Measurements from ENCODE around the gene COL13A1.

Gene COL13A1

DNA sequence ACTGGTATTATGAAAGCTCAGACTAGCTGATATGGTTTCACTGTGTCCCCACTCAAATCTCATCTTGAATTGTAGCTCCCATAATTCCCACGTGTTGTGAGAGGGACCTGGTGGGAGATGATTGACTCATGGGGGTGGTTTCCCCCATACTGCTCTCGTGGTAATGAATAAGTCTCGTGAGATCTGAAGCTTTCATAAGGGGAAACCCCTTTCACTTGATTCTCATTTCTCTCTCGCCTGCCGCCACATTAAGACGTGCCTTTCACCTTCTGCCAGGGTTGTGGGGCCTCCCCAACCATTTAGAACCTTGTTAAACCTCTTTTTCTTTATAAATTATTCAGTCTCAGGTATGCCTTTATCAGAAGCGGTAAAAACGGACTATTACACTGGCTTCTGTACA lies 40.3 kb downstream of the COL13A1 start:
- no peaks in the 10 kb centered on the region for H3K36me3 ChIP-seq (ENCODE audit: control insufficient read depth in 2 of 2, insufficient read depth in 2 of 2, low read length in 2 of 2)
- no peaks in the 10 kb centered on the region for H3K9me3 ChIP-seq (ENCODE audit: control insufficient read depth in 2 of 2, low read length in 2 of 2)
- H3K27ac ChIP-seq (ENCODE audit: low read depth in 2 of 2, low read length in 2 of 2), result no peak overlapping the region

DNA sequence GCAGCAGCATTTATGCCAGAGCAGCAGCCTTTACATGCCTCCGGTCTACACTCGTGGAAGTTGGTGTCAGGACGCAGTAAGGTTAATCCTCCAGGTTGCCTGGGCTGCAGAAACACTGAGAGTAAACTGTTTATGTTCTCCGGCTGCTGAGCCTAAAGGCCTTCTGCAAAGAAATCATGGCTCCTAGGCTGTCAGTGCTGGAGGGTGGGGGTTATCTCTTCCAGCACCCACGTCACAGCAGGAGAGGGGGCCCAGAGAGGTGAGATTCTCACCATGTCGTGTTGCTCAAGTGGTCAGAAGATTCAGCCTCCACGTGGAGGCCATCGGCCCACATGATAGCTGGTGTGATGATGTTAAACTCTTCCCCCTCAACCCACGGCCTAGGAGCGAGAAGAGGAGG lies 41.2 kb downstream of the COL13A1 start:
- Histone ChIP-seq H3K27ac (ENCODE audit: low read depth in 2 of 2, low read length in 2 of 2) (no peak overlapping the region), H3K36me3 (ENCODE audit: control insufficient read depth in 2 of 2, insufficient read depth in 2 of 2, low read length in 2 of 2) (no peaks in the 10 kb centered on the region), H3K9ac (ENCODE audit: low read depth in 1 of 2, low read length in 2 of 2) (no peak overlapping the region), H3K4me1 (ENCODE audit: control insufficient read depth in 2 of 2, insufficient read depth in 2 of 2, low read length in 2 of 2) (peaks cover 8 to 12% of the 10 kb centered on the region in 2 donors), H3K4me3 (ENCODE audit: low read length in 2 of 2) (no peak overlapping the region), H3K27me3 (ENCODE audit: control insufficient read depth in 2 of 2, insufficient read depth in 2 of 2, low read length in 2 of 2) (peaks cover 0 to 6% of the 10 kb centered on the region in 2 donors), H3K9me3 (ENCODE audit: control insufficient read depth in 2 of 2, low read length in 2 of 2) (no peaks in the 10 kb centered on the region)

More for the DNA sequence above, 40.3 kb downstream of the COL13A1 start:
- H3K9ac ChIP-seq (ENCODE audit: low read depth in 1 of 2, low read length in 2 of 2), result no peak overlapping the region
- H3K4me1 ChIP-seq (ENCODE audit: control insufficient read depth in 2 of 2, insufficient read depth in 2 of 2, low read length in 2 of 2), result peaks cover 8 to 12% of the 10 kb centered on the region in 2 donors
- H3K27me3 ChIP-seq (ENCODE audit: control insufficient read depth in 2 of 2, insufficient read depth in 2 of 2, low read length in 2 of 2), result peaks cover 0 to under 1% of the 10 kb centered on the region in 2 donors
- H3K4me3 ChIP-seq (ENCODE audit: low read length in 2 of 2), result no peak overlapping the region

DNA sequence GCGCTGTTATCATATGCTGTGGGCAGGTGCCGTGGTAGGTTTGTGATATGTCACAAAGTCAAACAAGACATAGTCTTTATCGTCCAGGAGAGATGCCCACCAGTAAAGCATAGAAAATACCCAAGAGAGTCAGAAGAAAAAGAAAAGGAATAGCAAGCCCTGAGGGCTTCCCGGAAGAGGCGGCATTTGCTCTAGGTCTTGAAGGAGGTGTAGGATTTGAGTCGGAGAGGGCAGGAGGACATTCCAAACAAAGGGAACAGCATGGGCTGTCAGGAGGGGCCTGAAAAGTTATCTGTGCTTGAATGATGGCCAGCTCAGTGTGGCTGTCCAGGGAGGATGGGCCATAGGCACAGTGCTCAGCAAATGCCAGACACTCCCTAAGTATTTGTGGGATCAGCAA lies 42.2 kb downstream of the COL13A1 start:
- Histone ChIP-seq H3K9ac (ENCODE audit: low read depth in 1 of 2, low read length in 2 of 2) (no peak overlapping the region), H3K27ac (ENCODE audit: low read depth in 2 of 2, low read length in 2 of 2) (no peak overlapping the region), H3K9me3 (ENCODE audit: control insufficient read depth in 2 of 2, low read length in 2 of 2) (no peaks in the 10 kb centered on the region), H3K27me3 (ENCODE audit: control insufficient read depth in 2 of 2, insufficient read depth in 2 of 2, low read length in 2 of 2) (peaks cover 0 to 6% of the 10 kb centered on the region in 2 donors), H3K4me3 (ENCODE audit: low read length in 2 of 2) (no peak overlapping the region), H3K4me1 (ENCODE audit: control insufficient read depth in 2 of 2, insufficient read depth in 2 of 2, low read length in 2 of 2) (peaks cover 8 to 12% of the 10 kb centered on the region in 2 donors), H3K36me3 (ENCODE audit: control insufficient read depth in 2 of 2, insufficient read depth in 2 of 2, low read length in 2 of 2) (no peaks in the 10 kb centered on the region)

DNA sequence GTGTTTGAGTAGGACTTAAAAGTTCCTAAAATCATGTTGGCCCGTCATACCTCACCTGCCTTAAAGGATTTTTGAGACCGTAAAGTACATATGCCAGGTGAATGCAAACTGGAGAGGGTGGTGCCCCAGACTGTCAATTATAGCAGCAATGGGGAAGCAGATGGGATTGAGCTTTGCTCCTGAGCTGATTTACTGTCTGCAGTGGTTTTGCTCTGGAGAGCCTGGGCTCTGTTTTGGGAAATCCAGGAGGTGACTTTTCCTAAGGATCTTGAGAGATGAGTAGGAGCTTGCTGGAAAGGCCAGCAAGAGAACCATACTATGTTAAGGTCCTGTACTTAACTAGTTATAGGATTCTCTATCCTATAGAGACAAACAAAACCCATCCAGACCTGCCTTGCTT lies 43.0 kb downstream of the COL13A1 start:
- Histone ChIP-seq H3K9me3 (ENCODE audit: control insufficient read depth in 2 of 2, low read length in 2 of 2) (no peaks in the 10 kb centered on the region), H3K4me1 (ENCODE audit: control insufficient read depth in 2 of 2, insufficient read depth in 2 of 2, low read length in 2 of 2) (peaks cover 8 to 12% of the 10 kb centered on the region in 2 donors), H3K27ac (ENCODE audit: low read depth in 2 of 2, low read length in 2 of 2) (no peak overlapping the region), H3K27me3 (ENCODE audit: control insufficient read depth in 2 of 2, insufficient read depth in 2 of 2, low read length in 2 of 2) (peaks cover 0 to 6% of the 10 kb centered on the region in 2 donors), H3K36me3 (ENCODE audit: control insufficient read depth in 2 of 2, insufficient read depth in 2 of 2, low read length in 2 of 2) (no peaks in the 10 kb centered on the region), H3K9ac (ENCODE audit: low read depth in 1 of 2, low read length in 2 of 2) (no peak overlapping the region), H3K4me3 (ENCODE audit: low read length in 2 of 2) (no peak overlapping the region)

DNA sequence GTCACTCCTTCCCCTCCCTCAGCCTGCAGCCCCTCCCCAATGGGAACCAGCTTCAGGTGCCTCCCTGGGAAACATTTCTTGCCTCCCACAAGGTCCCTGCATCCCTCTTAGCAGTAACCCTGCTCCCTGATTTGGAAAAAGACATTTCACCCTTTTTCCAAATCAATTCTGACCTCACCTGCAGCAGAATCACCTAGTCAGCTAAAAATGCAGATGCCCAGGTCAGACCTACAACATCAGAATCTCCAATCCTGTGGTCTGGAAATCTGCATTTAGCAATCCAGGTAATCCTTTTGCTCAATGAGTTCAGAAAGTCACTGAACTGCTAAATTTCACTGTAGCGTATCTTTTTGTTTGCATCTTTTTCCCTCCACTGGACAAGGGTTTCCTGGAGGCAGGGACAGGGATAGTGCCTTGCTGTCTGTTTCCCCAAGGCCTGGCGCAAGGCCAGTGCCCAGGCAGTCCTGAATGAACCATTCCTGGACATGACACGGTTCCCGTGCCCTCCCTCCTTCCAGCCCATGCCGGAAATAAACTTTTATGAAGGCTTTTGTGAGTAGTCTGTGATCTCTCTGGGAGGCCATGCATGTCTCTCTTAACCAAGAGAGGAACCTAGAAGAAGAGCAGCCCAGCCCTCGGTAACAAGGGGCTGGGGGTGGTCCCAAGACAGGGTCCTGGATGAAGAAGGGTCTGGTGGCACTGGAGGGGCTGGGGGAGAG lies 44.0 kb downstream of the COL13A1 start:
- Histone ChIP-seq H3K4me1 (ENCODE audit: control insufficient read depth in 2 of 2, insufficient read depth in 2 of 2, low read length in 2 of 2) (peaks cover 8 to 12% of the 10 kb centered on the region in 2 donors), H3K9ac (ENCODE audit: low read depth in 1 of 2, low read length in 2 of 2) (no peak overlapping the region), H3K36me3 (ENCODE audit: control insufficient read depth in 2 of 2, insufficient read depth in 2 of 2, low read length in 2 of 2) (no peaks in the 10 kb centered on the region), H3K27ac (ENCODE audit: low read depth in 2 of 2, low read length in 2 of 2) (no peak overlapping the region), H3K27me3 (ENCODE audit: control insufficient read depth in 2 of 2, insufficient read depth in 2 of 2, low read length in 2 of 2) (peaks cover 0 to 6% of the 10 kb centered on the region in 2 donors), H3K4me3 (ENCODE audit: low read length in 2 of 2) (no peak overlapping the region), H3K9me3 (ENCODE audit: control insufficient read depth in 2 of 2, low read length in 2 of 2) (no peaks in the 10 kb centered on the region)

DNA sequence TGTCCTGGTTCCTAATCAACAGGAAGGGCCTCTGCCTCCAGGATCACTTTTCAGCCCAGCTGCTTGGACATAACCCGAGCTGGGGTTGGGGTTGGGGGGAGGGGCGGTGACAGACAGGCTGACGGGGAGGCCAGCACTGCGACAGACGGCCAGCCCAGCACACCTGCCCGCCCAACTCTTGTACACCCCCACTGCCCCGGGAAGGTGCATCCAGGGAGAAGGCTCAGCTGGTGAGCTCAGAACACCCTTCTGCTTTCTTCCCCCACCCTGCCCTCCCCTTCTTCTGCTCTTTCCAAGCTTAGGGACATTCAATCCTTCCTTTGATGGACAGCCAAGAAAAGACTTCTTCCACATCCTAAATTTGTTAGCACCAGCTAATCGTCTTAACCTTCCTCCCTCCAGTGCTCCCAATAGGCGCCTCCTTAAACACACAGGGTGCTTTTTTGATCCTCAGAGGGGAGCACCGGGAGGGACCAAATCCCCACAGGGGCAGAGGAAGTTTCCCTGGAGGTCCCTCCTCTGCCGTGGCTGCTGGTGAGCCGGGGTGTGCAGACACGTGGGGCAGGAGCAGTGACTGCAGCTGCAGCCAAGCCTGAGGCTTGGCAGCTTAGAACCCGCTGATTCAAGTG lies 44.7 kb downstream of the COL13A1 start:
- no peak overlapping the region for H3K9ac ChIP-seq (ENCODE audit: low read depth in 1 of 2, low read length in 2 of 2)
- H3K4me1 ChIP-seq (ENCODE audit: control insufficient read depth in 2 of 2, insufficient read depth in 2 of 2, low read length in 2 of 2), result peaks cover 8 to 12% of the 10 kb centered on the region in 2 donors
- H3K27me3 ChIP-seq (ENCODE audit: control insufficient read depth in 2 of 2, insufficient read depth in 2 of 2, low read length in 2 of 2), result peaks cover 0 to 6% of the 10 kb centered on the region in 2 donors
- H3K9me3 ChIP-seq (ENCODE audit: control insufficient read depth in 2 of 2, low read length in 2 of 2), result no peaks in the 10 kb centered on the region
- no peak overlapping the region for H3K27ac ChIP-seq (ENCODE audit: low read depth in 2 of 2, low read length in 2 of 2)
- H3K4me3 ChIP-seq (ENCODE audit: low read length in 2 of 2), result no peak overlapping the region
- no peaks in the 10 kb centered on the region for H3K36me3 ChIP-seq (ENCODE audit: control insufficient read depth in 2 of 2, insufficient read depth in 2 of 2, low read length in 2 of 2)

DNA sequence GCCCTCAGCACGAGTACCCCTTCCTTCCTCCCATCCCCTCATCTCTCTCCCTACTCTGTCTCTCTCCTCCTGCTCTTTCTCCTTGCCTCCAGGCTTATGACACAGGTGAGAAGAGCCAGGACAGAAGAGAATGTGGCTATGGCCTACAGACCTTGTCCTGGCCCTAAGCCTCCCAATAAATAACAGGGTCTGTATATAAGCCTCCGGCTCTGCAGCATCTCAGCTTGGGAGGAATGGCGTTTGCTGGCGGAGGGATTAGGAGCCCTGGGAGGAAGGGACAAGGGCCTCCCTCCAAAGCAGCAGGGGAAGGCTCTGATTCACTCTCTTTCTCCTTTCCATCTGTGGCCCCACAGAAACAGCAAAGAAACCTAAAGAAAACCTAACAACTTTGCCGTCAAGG lies 45.8 kb downstream of the COL13A1 start:
- peaks cover 8 to 12% of the 10 kb centered on the region in 2 donors for H3K4me1 ChIP-seq (ENCODE audit: control insufficient read depth in 2 of 2, insufficient read depth in 2 of 2, low read length in 2 of 2)
- H3K27me3 ChIP-seq (ENCODE audit: control insufficient read depth in 2 of 2, insufficient read depth in 2 of 2, low read length in 2 of 2), result peaks cover 0 to 6% of the 10 kb centered on the region in 2 donors
- H3K9ac ChIP-seq (ENCODE audit: low read depth in 1 of 2, low read length in 2 of 2), result no peak overlapping the region
- H3K9me3 ChIP-seq (ENCODE audit: control insufficient read depth in 2 of 2, low read length in 2 of 2), result no peaks in the 10 kb centered on the region
- no peak overlapping the region for H3K27ac ChIP-seq (ENCODE audit: low read depth in 2 of 2, low read length in 2 of 2)
- H3K4me3 ChIP-seq (ENCODE audit: low read length in 2 of 2), result no peak overlapping the region
- no peaks in the 10 kb centered on the region for H3K36me3 ChIP-seq (ENCODE audit: control insufficient read depth in 2 of 2, insufficient read depth in 2 of 2, low read length in 2 of 2)

DNA sequence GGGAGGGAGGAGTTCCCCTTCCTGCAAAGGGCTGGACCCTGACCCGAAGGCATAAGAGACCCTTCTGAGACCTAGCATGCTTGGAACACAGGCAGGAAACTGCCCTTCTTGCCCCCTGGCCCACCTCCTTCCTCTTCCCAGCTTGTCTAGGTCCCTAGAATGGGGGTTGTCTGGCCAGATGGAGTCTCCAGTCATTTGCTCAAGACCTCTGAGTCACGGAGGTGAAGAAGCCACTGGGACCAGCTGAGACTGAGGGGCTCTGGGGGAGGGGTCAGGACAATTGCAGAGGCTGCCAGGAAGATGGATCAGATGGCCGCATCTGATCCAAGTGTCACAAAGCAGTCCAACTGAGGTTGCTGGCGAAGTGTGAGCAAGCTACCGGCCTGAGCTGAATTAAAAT lies 46.2 kb downstream of the COL13A1 start:
- no peak overlapping the region for H3K27ac ChIP-seq (ENCODE audit: low read depth in 2 of 2, low read length in 2 of 2)
- no peak overlapping the region for H3K4me3 ChIP-seq (ENCODE audit: low read length in 2 of 2)
- H3K9ac ChIP-seq (ENCODE audit: low read depth in 1 of 2, low read length in 2 of 2), result no peak overlapping the region

DNA sequence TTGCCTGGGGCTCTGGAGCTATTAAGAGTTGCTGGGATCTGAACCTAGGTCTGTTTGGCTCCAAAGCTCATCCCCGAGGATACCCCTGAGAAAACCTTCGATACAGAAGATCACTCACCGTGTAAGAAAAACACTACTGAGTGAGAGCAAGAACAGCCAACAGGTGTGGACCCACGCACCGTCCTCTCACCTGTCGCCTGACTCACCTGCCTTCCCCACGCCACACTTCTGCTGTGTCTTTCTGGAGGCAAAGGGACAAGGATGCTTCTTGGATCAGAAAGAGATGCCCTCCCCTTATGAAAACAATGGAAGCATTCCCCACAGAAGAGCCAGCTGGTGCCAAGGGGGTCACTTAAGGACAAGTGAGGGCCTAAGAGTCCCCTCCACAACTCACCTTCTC lies 46.7 kb downstream of the COL13A1 start:
- Histone ChIP-seq H3K9ac (ENCODE audit: low read depth in 1 of 2, low read length in 2 of 2) (no peak overlapping the region), H3K27me3 (ENCODE audit: control insufficient read depth in 2 of 2, insufficient read depth in 2 of 2, low read length in 2 of 2) (peaks cover 0 to 6% of the 10 kb centered on the region in 2 donors), H3K4me3 (ENCODE audit: low read length in 2 of 2) (no peak overlapping the region), H3K9me3 (ENCODE audit: control insufficient read depth in 2 of 2, low read length in 2 of 2) (no peaks in the 10 kb centered on the region), H3K4me1 (ENCODE audit: control insufficient read depth in 2 of 2, insufficient read depth in 2 of 2, low read length in 2 of 2) (peaks cover 8 to 12% of the 10 kb centered on the region in 2 donors), H3K36me3 (ENCODE audit: control insufficient read depth in 2 of 2, insufficient read depth in 2 of 2, low read length in 2 of 2) (no peaks in the 10 kb centered on the region), H3K27ac (ENCODE audit: low read depth in 2 of 2, low read length in 2 of 2) (no peak overlapping the region)

More for the DNA sequence above, 46.2 kb downstream of the COL13A1 start:
- H3K36me3 ChIP-seq (ENCODE audit: control insufficient read depth in 2 of 2, insufficient read depth in 2 of 2, low read length in 2 of 2), result no peaks in the 10 kb centered on the region
- H3K9me3 ChIP-seq (ENCODE audit: control insufficient read depth in 2 of 2, low read length in 2 of 2), result no peaks in the 10 kb centered on the region
- H3K27me3 ChIP-seq (ENCODE audit: control insufficient read depth in 2 of 2, insufficient read depth in 2 of 2, low read length in 2 of 2), result peaks cover 0 to 6% of the 10 kb centered on the region in 2 donors
- H3K4me1 ChIP-seq (ENCODE audit: control insufficient read depth in 2 of 2, insufficient read depth in 2 of 2, low read length in 2 of 2), result peaks cover 8 to 12% of the 10 kb centered on the region in 2 donors

DNA sequence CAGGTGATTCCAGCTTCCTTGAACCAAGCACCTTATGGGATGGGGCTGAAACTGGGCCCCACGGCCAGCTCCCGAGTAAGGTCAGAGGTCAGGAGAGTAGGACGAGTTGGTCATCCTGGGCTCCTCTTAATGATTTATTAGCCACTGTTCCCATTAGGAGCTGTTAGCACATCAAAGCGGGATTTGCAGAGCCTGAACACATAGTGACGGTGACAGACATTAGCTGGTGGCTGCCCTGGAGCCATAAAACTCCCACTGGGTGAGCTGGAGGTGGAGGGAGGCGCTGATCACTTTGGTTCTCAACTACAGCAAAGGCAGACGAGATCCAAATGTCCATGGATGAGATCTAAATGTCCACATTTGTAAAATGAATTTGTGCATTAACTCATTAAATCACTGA lies 48.1 kb downstream of the COL13A1 start:
- no peaks in the 10 kb centered on the region for H3K9me3 ChIP-seq (ENCODE audit: control insufficient read depth in 2 of 2, low read length in 2 of 2)
- H3K27me3 ChIP-seq (ENCODE audit: control insufficient read depth in 2 of 2, insufficient read depth in 2 of 2, low read length in 2 of 2), result peaks cover 0 to 6% of the 10 kb centered on the region in 2 donors
- peaks cover 8 to 16% of the 10 kb centered on the region in 2 donors for H3K4me1 ChIP-seq (ENCODE audit: control insufficient read depth in 2 of 2, insufficient read depth in 2 of 2, low read length in 2 of 2)
- no peak overlapping the region for H3K27ac ChIP-seq (ENCODE audit: low read depth in 2 of 2, low read length in 2 of 2)
- no peak overlapping the region for H3K4me3 ChIP-seq (ENCODE audit: low read length in 2 of 2)
- H3K9ac ChIP-seq (ENCODE audit: low read depth in 1 of 2, low read length in 2 of 2), result no peak overlapping the region
- H3K36me3 ChIP-seq (ENCODE audit: control insufficient read depth in 2 of 2, insufficient read depth in 2 of 2, low read length in 2 of 2), result no peaks in the 10 kb centered on the region
